Medulla oblongata (tissue), 1 donor: ENCODE data around the gene IFIT2.
"Not testable (repeated sequence)": the region's sequence is repeated elsewhere in the genome, so short reads cannot be mapped to it uniquely, and the experiment has no call there.

Experiments
- DNase-seq: peaks from one replicate; pipeline ENCODE4 v3.0.0-alpha.2; 2015; ENCODE audit errors: extremely low spot score

The IFIT2 gene

DNA sequence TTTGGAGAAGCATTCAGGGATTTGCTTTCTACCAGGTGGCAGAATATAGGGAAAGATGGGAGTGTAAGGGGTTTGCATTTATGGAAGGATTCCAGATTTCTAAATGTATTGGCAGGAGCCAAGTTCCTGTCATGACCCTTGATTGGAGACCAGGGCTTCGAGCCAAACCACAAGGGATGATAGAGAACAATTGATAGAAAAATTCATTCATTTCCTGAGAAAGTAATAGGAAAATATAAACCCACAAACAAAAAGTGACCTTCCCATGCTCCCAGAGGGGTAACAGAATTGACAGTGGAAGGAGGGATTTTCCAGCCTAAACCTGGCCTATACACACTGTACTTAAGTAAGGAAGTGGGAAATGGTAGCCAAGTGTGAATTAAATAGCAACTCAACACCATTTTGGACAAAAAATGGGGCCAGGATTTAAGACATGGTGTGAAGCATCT, 22.4 kb upstream of the IFIT2 start:
- DNase-seq = no peak

DNA sequence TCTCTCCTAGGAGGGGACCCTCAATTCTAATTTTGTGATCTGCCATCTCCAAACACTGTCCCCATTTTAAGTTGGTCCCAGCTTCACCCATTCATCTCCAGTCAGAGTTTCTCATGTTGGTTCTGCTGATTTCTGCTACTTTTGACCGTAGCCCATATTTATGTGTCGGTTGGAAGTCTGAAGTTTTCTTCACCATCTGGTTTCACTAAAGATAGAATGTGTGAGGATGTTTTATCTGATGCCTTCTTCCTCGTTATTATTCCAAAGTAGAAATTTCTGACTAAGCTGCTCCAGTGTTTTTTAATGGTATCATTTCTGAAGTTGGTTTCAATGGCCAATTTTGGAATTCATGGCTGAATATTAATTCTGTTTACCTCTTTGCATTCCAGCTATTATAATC, 21.3 kb upstream of the IFIT2 start:
- DNase-seq = no peak

DNA sequence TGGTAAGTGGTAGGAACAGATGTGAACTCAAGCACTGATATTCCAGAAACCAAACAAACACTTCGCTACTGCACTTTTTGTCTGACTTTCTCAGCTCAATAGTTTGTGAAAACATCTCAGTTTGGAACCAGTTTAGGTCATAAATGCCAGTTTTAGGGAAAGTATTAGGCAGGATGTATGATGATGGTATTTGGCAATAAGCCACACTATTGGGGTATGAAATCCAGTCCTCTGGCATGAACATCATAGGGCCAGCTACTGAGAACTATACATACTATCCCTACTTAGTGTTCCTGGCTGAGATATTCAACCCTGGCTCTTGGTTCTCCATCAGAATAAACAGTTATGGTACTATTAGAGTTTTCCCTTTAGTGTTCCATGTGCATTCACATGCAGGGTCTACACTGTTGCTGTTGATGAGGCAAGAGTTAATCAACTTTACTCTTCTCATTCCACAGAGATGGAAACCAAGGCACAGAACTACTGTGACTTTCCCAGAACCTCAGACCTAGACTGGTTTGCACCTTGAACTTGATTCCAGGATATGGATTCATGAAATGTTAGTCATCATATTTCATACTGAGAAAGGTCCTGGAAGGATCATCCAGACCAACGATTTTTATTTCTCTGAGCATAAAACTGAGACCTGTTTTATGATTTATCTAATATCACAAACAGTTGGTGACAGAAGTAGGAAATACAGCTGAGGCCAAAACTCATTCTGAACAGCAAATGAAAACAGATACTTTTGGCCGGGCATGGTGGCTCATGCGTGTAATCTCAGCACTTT, 20.0 kb upstream of the IFIT2 start:
- no peak for DNase-seq

DNA sequence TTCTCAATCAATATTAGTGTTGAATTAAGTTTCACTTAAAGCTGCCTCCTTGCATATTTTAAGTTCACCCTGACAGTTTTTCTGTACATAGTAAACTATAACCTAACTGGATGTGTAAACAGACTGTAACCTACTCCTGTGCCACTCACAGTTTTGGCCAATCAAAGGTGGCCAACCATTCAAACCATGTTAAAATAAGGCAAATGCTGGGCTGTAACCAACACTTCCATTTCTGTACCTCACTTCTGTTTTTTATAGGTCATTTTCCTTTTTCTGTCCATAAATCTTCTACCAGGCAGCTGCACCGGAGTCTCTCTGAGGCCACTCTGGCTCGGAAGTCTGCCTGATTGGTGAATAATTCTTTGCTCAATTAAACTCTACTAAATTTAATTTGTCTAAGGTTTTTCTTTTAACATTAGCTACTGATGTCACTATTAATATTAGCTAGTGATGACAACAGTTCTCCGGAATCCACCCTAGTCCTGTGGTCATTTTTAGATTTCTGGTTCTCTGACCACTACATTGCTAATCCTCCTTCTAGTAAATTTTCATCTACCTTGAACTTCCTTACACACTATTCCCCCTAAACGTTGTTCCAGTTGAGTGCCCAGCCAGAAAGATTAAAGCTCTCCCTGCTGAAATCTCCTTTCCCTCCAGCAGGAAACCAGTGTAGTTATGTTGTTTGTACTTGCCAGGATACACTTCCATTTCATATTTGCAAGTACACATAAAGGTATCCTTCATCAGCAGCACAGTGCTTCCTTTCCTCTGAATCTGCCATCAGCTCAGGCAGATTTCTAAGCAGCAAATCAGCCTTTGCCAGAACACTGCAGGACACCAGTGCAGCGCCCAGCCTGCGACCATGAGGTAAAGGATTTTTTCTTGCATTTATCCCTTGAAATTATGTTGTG, 18.6 kb upstream of the IFIT2 start:
- no peak for DNase-seq

DNA sequence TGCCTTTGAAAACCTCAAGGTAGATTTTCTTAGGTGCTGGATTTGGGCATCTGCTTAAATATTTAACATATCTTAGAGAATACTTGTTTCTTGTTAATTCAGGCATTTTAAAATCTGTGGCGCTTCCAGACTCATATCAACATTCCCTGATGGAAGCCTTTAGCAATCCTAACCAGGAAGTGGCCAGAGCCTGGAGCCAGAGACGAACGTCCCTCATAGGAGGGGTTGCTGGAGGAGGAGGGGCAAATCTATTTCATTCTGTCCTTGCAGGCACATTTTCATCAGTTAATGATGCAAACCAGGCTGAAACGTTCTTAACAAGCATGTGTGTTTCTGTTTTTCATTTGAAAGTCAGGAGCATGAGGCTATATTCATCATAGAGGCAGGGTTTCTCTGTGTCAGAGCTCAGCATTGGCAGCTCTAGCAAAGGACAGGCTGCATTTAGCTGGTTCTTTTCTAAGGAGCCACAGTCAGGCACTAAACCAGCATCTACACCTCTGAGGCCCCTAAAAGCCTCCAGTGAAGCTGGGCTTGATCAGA, 17.8 kb upstream of the IFIT2 start:
- peak; percentile 73 for DNase-seq

DNA sequence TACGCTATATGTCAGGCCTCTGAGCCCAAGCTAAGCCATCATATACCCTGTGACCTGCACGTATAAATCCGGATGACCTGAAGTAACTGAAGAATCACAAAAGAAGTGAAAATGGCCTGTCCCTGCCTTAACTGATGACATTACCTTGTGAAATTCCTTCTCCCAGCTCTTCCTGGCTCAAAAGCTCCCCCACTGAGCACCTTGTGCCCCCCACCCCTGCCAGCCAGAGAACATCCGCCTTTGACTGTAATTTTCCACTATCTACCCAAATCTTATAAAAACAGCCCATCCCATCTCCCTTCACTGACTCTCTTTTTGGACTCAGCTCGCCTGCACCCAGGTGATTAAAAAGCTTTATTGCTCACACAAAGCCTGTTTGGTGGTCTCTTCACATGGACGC, 17.1 kb upstream of the IFIT2 start:
- DNase-seq = not testable (repeated sequence)

DNA sequence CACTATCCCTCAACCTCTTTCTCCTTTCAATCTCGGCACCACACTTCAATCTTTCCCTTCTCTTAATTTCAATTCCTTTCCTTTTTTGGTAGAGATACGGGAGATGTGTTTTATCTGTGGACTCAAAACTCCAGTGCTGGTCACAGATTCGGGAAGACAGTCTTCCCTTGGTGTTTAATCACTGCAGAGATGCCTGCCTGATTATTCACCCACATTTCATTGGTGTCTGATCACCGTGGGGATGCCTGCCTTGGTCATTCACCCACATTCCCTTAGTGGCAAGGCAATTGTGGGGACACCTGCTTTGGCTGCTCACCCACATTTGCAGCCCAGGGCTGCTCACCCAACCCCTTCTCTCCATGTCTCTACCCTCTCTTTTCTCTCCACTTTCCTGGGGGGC, 16.5 kb upstream of the IFIT2 start:
- DNase-seq = not testable (repeated sequence)

DNA sequence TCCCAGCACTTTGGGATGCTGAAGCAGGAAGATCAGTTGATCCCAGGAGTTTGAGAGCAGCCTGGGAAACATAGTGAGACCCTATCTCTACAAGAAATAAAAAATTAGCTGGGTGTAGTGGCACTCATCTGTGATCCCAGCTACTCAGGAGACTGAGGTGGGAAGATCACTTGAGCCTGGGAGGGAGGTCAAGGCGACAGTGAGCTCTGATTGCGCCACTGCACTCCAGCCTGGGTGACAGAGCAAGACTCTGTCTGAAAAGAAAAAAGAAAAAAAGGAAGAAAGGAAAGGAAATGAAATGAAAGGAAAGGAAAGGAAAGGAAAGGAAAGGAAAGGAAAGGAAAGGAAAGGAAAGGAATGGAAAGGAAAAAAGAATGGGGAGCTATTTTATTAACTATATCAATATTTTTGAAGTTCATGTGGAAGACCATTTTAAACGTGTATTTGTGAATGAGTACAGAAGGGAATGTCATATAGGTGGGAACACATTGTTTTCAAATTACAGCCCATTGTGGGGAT, 7.1 kb upstream of the IFIT2 start:
- no peak for DNase-seq

DNA sequence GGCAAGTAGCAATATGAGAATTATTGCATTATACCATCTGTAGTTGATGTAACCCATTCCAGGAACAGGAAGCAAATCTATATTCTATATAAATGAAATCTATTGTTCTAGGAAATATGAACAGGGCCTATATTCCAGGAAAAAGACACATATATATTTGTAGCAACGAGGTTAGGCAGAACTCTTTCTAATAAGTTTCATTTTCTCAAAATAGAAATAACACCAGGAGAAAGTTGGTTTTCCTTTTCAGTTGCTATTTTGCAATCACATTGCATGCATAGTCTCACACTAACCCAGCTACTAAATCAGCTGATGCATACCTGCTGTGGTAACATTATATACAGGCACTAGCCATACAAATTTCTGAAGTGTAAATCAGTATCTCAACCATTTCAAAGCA, 6.2 kb upstream of the IFIT2 start:
- no peak for DNase-seq

DNA sequence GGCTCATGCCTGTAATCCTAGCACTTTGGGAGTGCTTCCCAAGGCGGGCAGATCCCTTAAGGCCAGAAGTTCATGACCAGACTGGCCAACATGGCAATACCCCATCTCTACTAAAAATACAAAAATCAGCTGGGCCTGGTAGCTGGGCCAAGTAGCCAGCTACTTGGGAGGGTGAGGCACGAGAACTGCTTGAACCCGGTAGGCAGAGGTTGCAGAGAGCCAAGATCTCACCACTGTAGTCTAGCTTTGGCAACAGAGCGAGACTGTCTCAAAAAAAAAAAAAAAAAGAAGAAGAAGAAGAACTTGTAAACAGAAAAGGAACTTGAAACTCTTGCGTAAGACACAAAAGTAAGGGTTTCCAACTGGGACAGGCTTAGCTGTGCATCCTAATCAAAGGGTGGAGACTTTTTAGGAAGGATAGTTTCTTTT, 5.6 kb upstream of the IFIT2 start:
- DNase-seq = peak; percentile 76

DNA sequence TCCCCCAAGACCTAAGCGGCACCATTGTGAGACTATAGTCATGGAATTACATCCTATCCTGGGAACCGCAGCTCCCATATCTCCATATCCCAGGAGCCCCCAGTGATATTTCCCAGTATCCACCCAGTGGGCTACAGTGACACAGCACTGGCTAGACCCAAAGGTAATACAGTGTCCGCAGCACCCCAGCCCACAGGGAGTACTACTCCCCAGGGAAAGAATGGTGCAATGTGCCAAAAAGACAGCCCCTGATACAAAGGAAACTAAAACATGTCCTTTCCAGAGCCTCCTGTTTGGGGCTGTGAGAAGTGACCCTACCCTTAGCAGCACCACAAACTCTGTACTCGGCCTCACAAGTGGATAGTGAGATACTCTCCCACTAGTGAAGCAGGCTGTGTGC, 4.5 kb upstream of the IFIT2 start:
- DNase-seq = no peak

DNA sequence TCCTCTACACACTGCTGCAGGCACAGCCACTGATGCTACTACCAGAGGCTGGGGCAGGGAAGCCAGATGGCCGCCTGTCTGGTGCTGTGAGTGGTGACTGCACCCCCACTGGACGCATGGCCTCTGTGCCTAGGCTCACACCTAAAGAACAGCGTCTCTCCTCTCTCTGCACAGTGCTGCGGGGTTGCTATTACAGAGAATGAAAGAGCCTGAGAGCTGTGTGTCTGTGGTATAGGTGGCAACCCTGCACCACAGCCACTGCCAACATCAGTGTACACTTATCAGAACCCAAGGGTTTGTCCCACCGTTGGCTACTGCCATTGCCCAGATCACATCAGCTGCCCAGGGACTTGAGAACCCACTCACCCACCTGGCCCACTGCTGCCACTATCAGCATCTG, 4.1 kb upstream of the IFIT2 start:
- no peak for DNase-seq

DNA sequence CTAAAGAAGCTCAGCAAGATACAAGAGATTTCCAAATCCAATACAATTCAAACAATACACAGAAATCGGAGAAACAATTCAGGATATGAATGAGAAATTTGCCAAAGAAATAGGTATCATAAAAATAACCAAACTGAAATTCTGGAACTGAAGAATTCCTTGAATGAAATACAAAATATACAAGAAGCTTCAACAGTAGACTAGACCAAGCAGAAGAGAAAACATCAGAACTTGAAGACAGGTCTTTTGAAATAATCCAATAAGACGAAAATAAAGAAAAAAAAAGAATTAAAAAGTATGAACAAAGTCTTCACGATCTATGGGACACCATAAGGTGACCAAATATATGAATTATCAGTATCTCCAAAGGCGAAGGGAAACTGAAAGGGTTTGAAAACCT, 2.8 kb upstream of the IFIT2 start:
- DNase-seq = no peak

DNA sequence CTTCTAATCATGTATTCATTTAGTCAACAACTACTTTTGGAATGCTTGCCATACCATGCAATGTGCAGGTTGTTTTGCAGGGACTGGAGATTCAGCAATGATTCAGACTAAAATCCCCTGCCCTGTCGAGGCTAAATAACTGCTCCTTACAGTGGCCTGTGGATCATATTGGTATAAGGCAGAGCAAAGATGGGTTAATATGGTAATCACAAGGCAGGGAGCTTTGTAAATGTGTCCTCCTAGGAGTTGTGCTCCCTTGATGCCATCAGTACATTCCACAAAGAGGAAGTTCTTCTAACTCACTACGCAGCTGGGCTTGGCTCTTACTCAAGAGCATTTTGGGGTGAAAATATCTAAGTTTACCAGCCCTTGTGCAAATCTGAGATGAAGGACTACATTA, 614 bp upstream of the IFIT2 start:
- DNase-seq = peak; percentile 83

DNA sequence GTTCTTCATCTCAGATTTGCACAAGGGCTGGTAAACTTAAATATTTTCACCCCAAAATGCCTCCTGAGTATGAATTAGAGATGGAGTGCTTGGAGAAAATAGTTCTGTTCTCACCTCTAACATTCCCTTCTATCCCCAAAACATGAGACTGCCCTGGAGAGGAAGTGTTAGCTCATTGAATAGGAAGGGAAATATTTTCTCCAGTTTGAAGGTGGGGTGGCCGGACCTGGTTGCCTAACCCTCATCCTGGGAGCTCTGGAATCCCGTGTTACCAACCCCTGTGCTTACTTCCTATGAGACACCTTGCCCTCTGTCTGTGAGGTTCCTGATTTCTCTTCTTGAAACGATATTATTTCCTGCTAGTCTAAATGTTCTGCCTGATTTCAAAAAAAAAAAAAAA, 779 bp downstream of the IFIT2 start:
- peak; percentile 55 for DNase-seq

DNA sequence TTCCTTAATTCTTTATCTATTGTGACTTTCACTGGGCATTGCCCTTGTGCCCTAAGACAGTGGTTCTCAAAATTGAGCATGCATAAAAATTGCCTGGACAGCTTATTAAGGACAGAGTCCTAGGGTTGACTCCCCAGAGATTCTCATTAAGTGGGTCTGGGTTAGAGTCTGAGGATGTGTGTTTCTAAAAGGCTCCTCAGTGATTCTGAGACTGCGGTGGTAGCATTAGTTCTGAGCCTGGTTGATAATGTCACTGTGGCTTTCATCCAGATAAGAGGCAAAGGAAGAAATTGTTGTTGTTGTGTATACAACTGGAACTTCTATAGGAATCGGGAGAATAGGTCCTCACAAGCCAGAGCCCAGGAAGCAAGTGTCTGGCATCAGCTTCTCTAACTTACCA, 1.3 kb downstream of the IFIT2 start:
- peak; percentile 47 for DNase-seq

DNA sequence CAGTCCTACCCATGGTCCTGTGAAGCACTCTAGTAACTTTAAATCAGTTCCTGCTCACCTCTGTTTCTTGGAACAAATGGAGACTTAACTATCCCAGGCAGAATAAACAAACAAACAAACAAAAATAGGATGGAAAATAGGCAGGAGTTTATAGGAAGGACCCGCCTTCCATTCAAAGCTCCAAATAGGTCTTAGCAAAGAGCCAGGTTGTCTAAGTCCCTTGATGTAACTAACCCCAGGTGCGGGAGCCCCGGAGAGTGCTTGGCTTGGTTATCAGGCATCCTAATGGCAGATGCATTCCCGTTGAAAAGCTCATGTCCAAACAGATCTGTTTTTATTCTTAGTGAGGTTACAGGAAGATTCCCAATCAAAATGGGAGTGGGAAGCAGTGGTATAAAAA, 2.2 kb downstream of the IFIT2 start:
- DNase-seq = no peak

DNA sequence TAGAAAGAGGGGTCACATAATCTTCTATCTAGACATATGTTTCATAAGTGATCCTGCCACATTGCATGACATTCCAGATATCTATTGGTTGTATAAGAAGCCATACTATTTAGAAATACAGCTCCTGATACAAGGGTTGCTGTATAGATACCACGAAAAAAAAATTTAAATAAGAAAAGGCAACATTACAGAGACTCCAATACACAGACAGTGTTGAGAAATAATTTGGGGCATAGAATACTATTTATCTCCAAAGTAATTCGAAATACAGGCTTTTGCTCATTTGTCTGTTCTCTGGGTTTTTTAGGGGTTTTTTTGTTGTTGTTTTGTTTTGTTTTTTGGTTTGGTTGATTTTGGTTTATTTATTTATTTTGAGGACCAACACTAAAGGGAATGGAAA, 2.6 kb downstream of the IFIT2 start:
- no peak for DNase-seq

DNA sequence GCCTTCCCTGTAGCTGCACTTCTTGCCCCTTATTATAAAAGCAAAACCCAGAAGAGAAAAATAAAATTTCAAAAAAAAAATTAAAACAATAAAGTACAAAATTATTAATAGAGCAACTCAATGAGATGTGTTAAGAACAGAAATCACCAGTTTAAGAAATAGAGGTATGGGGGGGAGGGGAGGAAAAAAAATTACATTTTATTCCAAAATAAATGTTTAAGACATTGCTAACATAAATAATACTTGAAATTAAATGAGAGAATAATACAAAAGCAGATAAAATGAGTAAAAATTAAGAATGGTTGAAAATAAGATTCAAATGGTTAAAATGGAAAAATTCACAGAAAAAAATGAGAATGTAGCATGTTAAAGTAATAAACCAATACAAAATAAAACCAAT, 3.1 kb downstream of the IFIT2 start:
- DNase-seq = no peak

DNA sequence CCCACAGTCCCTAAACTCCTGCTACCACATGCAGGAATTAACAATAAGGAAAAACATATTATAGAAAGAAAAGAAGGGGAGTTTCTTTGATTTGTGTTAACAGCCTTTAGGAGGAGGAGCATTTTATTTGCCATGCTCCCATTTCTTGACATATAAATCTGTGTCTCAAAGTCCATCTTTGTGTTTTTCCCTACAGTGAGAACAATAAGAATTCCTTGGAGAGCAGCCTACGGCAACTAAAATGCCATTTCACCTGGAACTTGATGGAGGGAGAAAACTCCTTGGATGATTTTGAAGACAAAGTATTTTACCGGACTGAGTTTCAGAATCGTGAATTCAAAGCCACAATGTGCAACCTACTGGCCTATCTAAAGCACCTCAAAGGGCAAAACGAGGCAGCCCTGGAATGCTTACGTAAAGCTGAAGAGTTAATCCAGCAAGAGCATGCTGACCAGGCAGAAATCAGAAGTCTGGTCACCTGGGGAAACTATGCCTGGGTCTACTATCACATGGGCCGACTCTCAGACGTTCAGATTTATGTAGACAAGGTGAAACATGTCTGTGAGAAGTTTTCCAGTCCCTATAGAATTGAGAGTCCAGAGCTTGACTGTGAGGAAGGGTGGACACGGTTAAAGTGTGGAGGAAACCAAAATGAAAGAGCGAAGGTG, 4.1 kb downstream of the IFIT2 start:
- DNase-seq = no peak

DNA sequence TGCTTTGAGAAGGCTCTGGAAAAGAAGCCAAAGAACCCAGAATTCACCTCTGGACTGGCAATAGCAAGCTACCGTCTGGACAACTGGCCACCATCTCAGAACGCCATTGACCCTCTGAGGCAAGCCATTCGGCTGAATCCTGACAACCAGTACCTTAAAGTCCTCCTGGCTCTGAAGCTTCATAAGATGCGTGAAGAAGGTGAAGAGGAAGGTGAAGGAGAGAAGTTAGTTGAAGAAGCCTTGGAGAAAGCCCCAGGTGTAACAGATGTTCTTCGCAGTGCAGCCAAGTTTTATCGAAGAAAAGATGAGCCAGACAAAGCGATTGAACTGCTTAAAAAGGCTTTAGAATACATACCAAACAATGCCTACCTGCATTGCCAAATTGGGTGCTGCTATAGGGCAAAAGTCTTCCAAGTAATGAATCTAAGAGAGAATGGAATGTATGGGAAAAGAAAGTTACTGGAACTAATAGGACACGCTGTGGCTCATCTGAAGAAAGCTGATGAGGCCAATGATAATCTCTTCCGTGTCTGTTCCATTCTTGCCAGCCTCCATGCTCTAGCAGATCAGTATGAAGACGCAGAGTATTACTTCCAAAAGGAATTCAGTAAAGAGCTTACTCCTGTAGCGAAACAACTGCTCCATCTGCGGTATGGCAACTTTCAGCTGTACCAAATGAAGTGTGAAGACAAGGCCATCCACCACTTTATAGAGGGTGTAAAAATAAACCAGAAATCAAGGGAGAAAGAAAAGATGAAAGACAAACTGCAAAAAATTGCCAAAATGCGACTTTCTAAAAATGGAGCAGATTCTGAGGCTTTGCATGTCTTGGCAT, 4.8 kb downstream of the IFIT2 start:
- DNase-seq = no peak
